Lower lobe of right lung (tissue), 2 donors: ENCODE data around the gene ACAN. TPM values are rescaled to one million over a fixed set of nuclear protein-coding genes. Genes with fewer than 3 reads are reported as not detected.

Source experiments
- ATAC-seq, 2 donors: fragments of 200-7000 bp; cut with Tn5 transposase; one replicate each; pipeline ENCODE4 v1.9.1; 2020 to 2022; ENCODE audit warnings: mild to moderate bottlenecking in 2 of 2, moderate library complexity in 2 of 2
- DNase-seq: peaks from one replicate; pipeline ENCODE4 v3.0.0-alpha.2; 2020
- H3K27ac ChIP-seq: fragments of 200-600 bp; one replicate; pipeline ENCODE4 v1.8.0; 2022
- H3K27me3 ChIP-seq: fragments of 200-600 bp; one replicate; pipeline ENCODE4 v1.8.0; 2022; ENCODE audit warnings: low read depth
- H3K36me3 ChIP-seq: fragments of 200-600 bp; one replicate; pipeline ENCODE4 v1.8.0; 2022; ENCODE audit warnings: mild to moderate bottlenecking
- H3K4me1 ChIP-seq: fragments of 200-600 bp; one replicate; pipeline ENCODE4 v1.8.0; 2022
- H3K4me3 ChIP-seq: fragments of 200-600 bp; one replicate; pipeline ENCODE4 v1.8.0; 2022; ENCODE audit warnings: mild to moderate bottlenecking
- H3K9me3 ChIP-seq: fragments of 200-600 bp; one replicate; pipeline ENCODE4 v1.8.0; 2022
- CTCF ChIP-seq: fragments of 200-600 bp; IDR thresholded peaks from one replicate; pipeline ENCODE4 v1.8.0; 2022; ENCODE audit warnings: antibody characterized with exemption, mild to moderate bottlenecking
- intact Hi-C: fragments of 100-400 bp; cut with DNase I; formaldehyde crosslinking; loops from one replicate; pipeline ENCODE4 v1.11.0; 2022
- total RNA-seq: library from RNA; stranded (reverse); fragmentation: NEBNext Ultra II Directional; extraction: Animal tissue kit (Norgen Biotek cat#: 25700); gene quantifications from one replicate; pipeline ENCODE4 v1.2.1, GENCODE V29; 2021
- donor health status: DM: no; HTN: yes; CAD: no; lungs with severe emphysema.

The ACAN gene
- total RNA-seq, 1 donor from 2014 or later, result 0.12 TPM

GRCh38 chr15:88894819-88895767 is 91.9 kb downstream of the ACAN start, which contains the start of gene HAPLN3:
Gene HAPLN3 (minus strand): TSS chr15:88895544. CDS start chr15:88887298, 8,246 bp downstream.
- DNase-seq (no peak), ATAC-seq (peak; percentile 27 to 61)
- Histone ChIP-seq H3K36me3 (peaks cover 5% of the 10 kb centered on the region), H3K27ac (no peak within 1 kb of the TSS), H3K27me3 (peaks cover 21% of the 10 kb centered on the region), H3K4me3 (peak within 1 kb of the TSS; percentile 62), H3K4me1 (peaks cover 37% of the 10 kb centered on the region), H3K9me3 (no peaks in the 10 kb centered on the region)
- no peak for TF ChIP-seq CTCF
- intact Hi-C loops, result no loop called here

- H3K27ac ChIP-seq, result no peak overlapping the region
Observed at GRCh38 chr15:88896333-88897033, 93.2 kb downstream of the ACAN start.

GRCh38 chr15:88897142-88897455 is 93.9 kb downstream of the ACAN start:
- no peak for DNase-seq
- H3K27ac ChIP-seq, result no peak overlapping the region
- H3K27me3 ChIP-seq, result peaks cover 21% of the 10 kb centered on the region
- H3K4me3 ChIP-seq, result no peak overlapping the region
- peaks cover 37% of the 10 kb centered on the region for H3K4me1 ChIP-seq
- no peak for TF ChIP-seq CTCF
- intact Hi-C loops, result no loop called here
- no peak for ATAC-seq
- H3K36me3 ChIP-seq, result peaks cover 11% of the 10 kb centered on the region
- no peaks in the 10 kb centered on the region for H3K9me3 ChIP-seq

More at GRCh38 chr15:88896333-88897033, 93.2 kb downstream of the ACAN start:
- DNase-seq, result no peak
- Histone ChIP-seq H3K9me3 (no peaks in the 10 kb centered on the region), H3K4me1 (peaks cover 37% of the 10 kb centered on the region), H3K27me3 (peaks cover 21% of the 10 kb centered on the region), H3K36me3 (peaks cover 9% of the 10 kb centered on the region), H3K4me3 (no peak overlapping the region)
- no peak for TF ChIP-seq CTCF
- no peak for ATAC-seq
- intact Hi-C loops, result no loop called here

- Histone ChIP-seq H3K4me1 (peaks cover 37% of the 10 kb centered on the region), H3K4me3 (no peak overlapping the region), H3K36me3 (peaks cover 11% of the 10 kb centered on the region), H3K9me3 (no peaks in the 10 kb centered on the region), H3K27ac (no peak overlapping the region), H3K27me3 (peaks cover 21% of the 10 kb centered on the region)
- ATAC-seq (peak; percentile 90), DNase-seq (peak; percentile 89)
- intact Hi-C loops, result no loop called here
- peak; percentile 57 for TF ChIP-seq CTCF
Observed at GRCh38 chr15:88897456-88898194, 94.4 kb downstream of the ACAN start.

GRCh38 chr15:88898736-88899135 is 95.5 kb downstream of the ACAN start:
- Histone ChIP-seq H3K27ac (no peak overlapping the region), H3K27me3 (peaks cover 16% of the 10 kb centered on the region), H3K4me1 (peaks cover 37% of the 10 kb centered on the region), H3K9me3 (no peaks in the 10 kb centered on the region), H3K4me3 (no peak overlapping the region), H3K36me3 (peaks cover 11% of the 10 kb centered on the region)
- ATAC-seq, result no peak
- no peak for DNase-seq
- no peak for TF ChIP-seq CTCF
- intact Hi-C loops, result no loop called here
